GM10266 (cell line): ENCODE measurements around the gene GPN1.

Experiments
- DNase-seq: peaks from one replicate; pipeline ENCODE4 v3.0.0; 2012; ENCODE audit errors: extremely low spot score
- CTCF ChIP-seq: IDR thresholded peaks from 2 replicates; pipeline ENCODE4 v1.5.1; 2012; ENCODE audit warnings: mild to moderate bottlenecking, low read depth; ENCODE audit not compliant: control insufficient read depth, insufficient read depth; ENCODE audit errors: missing control alignments

GPN1 gene

GRCh38 chr2:27687232-27687631 is 58.4 kb downstream of the GPN1 start:
- TF ChIP-seq CTCF: no peak
- no peak for DNase-seq

GRCh38 chr2:27689424-27689823 is 60.6 kb downstream of the GPN1 start:
- no peak for DNase-seq
- TF ChIP-seq CTCF: no peak

- DNase-seq: no peak
- TF ChIP-seq CTCF: no peak
These were observed 61.2 kb downstream of the GPN1 start for GRCh38 chr2:27690052-27690451.

- no peak for TF ChIP-seq CTCF
These were observed 68.8 kb downstream of the GPN1 start for GRCh38 chr2:27697660-27698059.

More at GRCh38 chr2:27697660-27698059, 68.8 kb downstream of the GPN1 start:
- no peak for DNase-seq
